ENCODE results near the gene SLC22A16.

GRCh38 chr6:110467566-110468140 lies 8.8 kb downstream of the SLC22A16 start:
- TF ChIP-seq NR2C2 (CRISPR knock-in tag; IDR thresholded peaks at IDR 0.05) (no peak), IRF2 (CRISPR knock-in tag; IDR thresholded peaks at IDR 0.05; ENCODE audit: borderline replicate concordance, low read depth) (no peak), MYBL2 (CRISPR knock-in tag; IDR thresholded peaks at IDR 0.05) (no peak), CTCF (IDR thresholded peaks at IDR 0.05) (no peak), E2F4 (CRISPR knock-in tag; IDR thresholded peaks at IDR 0.05; ENCODE audit: borderline replicate concordance, low read depth) (no peak), NR3C1 (CRISPR knock-in tag; conservative IDR thresholded peaks at IDR 0.05; ENCODE audit: low read depth) (no peak), ARID4B (CRISPR knock-in tag; IDR thresholded peaks at IDR 0.05; ENCODE audit: borderline replicate concordance) (no peak), PREB (CRISPR knock-in tag; IDR thresholded peaks at IDR 0.05; ENCODE audit: borderline replicate concordance) (no peak), ATF2 (CRISPR knock-in tag; IDR thresholded peaks at IDR 0.05; ENCODE audit: borderline replicate concordance, low read depth) (no peak)
